Right lobe of liver (tissue), 4 donors: ENCODE results near the gene FOXA2.

Source experiments
- CTCF ChIP-seq, 4 donors: fragments of 200-600 bp in 3 of 4; fragments of 450-650 bp in 1 of 4; IDR thresholded peaks; one replicate each; pipeline versions ENCODE4 v1.5.1 to v1.8.0; 2016 to 2022; ENCODE audit warnings: antibody characterized with exemption in 4 of 4, mild to moderate bottlenecking in 2 of 4
- POLR2A ChIP-seq: fragments of 450-650 bp; IDR thresholded peaks from one replicate; pipeline ENCODE4 v1.6.1; 2017; ENCODE audit warnings: antibody characterized with exemption, mild to moderate bottlenecking
- donor health status: DM: no; HTN: no; CAD: no.
- donor health status: DM: no; HTN: no; CAD: no.
- donor health status: DM: no; HTN: yes; CAD: no.

DNA sequence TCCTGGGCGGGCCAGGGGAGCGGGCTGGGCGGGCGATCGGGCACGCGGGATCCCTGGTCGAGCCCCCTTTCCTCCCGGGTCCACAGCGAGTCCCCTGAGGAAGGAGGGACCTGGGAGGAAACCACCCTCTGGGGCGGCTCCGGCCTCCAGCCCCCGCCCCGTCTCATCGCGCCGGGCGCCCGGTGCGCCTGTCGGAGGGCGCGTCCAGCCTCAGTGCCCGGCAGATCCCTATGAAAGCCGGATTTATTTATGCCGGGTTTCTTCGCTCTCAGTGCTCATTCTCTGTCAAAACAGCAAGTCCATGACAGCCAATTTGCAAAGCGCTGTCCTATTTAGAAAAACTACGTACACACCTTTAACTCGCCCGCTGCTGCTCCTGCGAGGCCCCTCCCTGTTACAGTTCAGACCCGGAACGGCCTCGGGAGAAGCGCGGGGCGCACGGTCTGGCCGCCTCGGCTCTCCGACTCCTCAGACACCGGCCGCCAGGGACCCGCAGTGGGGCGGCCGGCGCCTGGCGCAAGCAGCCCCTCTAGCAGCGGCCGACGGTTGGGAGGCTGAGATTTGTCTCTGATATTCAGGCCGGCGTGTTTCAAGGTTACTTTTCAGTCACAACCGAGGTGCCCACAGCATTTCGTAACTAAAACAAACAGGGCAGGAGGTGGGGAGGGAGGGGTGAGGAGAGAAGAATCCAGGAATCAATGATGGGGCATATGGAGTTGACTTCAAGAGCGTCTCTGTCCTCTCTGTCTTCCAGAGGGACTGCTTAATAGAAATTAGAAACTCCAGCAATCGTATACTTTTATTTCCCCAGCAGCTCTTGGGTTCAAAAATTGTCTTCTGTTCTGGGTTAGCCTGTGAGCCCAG is 782 bp upstream of the FOXA2 start:
- TF ChIP-seq CTCF (IDR thresholded peaks at IDR 0.05), result no peak
- peak; percentile 54 for TF ChIP-seq POLR2A
